ENCODE measurements around the gene RGL1. TPM values are rescaled to one million over a fixed set of nuclear protein-coding genes. Genes with fewer than 3 reads are reported as not detected.

The RGL1 gene
- total RNA-seq, 3 donors from 2014 or later (not counting 1 experiment from before 2014, with no cell fraction given) = 0.16 to 0.52 (median 0.40) TPM

GRCh38 chr1:183905508-183906113 is 100.7 kb downstream of the RGL1 start:
- H3K4me1 ChIP-seq (ENCODE audit: control insufficient read depth, insufficient read depth, low read length) = no peaks in the 10 kb centered on the region
- TF ChIP-seq CTCF (IDR thresholded peaks at IDR 0.05) = no peak
- intact Hi-C loops (cut with micrococcal nuclease) = no loop called here
- no peaks in the 10 kb centered on the region for H3K36me3 ChIP-seq (ENCODE audit: control insufficient read depth, insufficient read depth, low read length)
- H3K36me3 Mint-ChIP-seq = no peaks in the 10 kb centered on the region
- no peak for DNase-seq
- H3K27me3 Mint-ChIP-seq (ENCODE audit: low read depth in 2 of 2) = peaks cover 0 to 9% of the 10 kb centered on the region in 2 donors
- no peak overlapping the region for H3K27ac ChIP-seq (ENCODE audit: low read length)
- no peak overlapping the region for H3K27ac Mint-ChIP-seq
- H3K4me3 Mint-ChIP-seq = no peak overlapping the region
- no peaks in the 10 kb centered on the region for H3K4me1 Mint-ChIP-seq
- no peak for ATAC-seq
- no peaks in the 10 kb centered on the region for H3K9me3 ChIP-seq (ENCODE audit: control insufficient read depth, insufficient read depth, low read length)
- no peaks in the 10 kb centered on the region for H3K27me3 ChIP-seq (ENCODE audit: control insufficient read depth, insufficient read depth, low read length)
- no peak overlapping the region for H3K4me3 ChIP-seq (ENCODE audit: low read length)
- H3K9me3 Mint-ChIP-seq = no peaks in the 10 kb centered on the region
- WGBS (ENCODE audit: insufficient coverage) = over 99% methylated on average over 5 of the region's 6 CpGs

DNA sequence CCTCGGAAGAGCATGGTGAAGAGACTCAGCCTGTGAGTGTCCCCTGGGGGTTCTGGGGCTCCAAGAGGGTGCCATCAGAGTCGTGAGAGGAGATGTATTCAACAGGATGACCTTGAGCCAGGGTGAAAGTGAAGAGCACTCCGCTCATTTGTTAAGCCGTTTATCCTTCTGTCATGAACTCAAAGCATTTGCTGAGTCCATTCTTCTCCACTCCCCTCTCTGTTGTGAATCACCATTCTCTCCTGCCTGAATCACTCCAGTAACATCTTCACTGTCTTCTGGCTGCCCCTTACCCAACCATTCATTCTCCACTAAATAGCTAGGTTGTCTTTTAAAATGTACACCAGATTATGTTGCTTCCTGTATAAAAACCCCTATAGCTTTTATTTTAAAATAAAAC is 102.2 kb downstream of the RGL1 start:
- Histone ChIP-seq H3K36me3 (ENCODE audit: control insufficient read depth, insufficient read depth, low read length) (no peaks in the 10 kb centered on the region), H3K4me3 (ENCODE audit: low read length) (no peak overlapping the region), H3K9me3 (ENCODE audit: control insufficient read depth, insufficient read depth, low read length) (no peaks in the 10 kb centered on the region), H3K27me3 (ENCODE audit: control insufficient read depth, insufficient read depth, low read length) (no peaks in the 10 kb centered on the region), H3K27ac (ENCODE audit: low read length) (no peak overlapping the region), H3K4me1 (ENCODE audit: control insufficient read depth, insufficient read depth, low read length) (peaks cover 2% of the 10 kb centered on the region)
- no peak for TF ChIP-seq CTCF (IDR thresholded peaks at IDR 0.05)
- intact Hi-C loops (cut with micrococcal nuclease) = no loop called here
- peaks cover 0 to 9% of the 10 kb centered on the region in 2 donors for H3K27me3 Mint-ChIP-seq (ENCODE audit: low read depth in 2 of 2)
- no peak overlapping the region for H3K27ac Mint-ChIP-seq
- WGBS (ENCODE audit: insufficient coverage) = 94% methylated on average over 4 of the region's 4 CpGs
- no peak for ATAC-seq
- H3K9me3 Mint-ChIP-seq = no peaks in the 10 kb centered on the region
- no peak for DNase-seq
- H3K4me1 Mint-ChIP-seq = no peaks in the 10 kb centered on the region
- H3K4me3 Mint-ChIP-seq = no peak overlapping the region
- no peaks in the 10 kb centered on the region for H3K36me3 Mint-ChIP-seq

- 94% methylated on average over 4 of the region's 4 CpGs for WGBS (ENCODE audit: insufficient coverage)
- H3K27me3 ChIP-seq (ENCODE audit: control insufficient read depth, insufficient read depth, low read length) = no peaks in the 10 kb centered on the region
- H3K4me1 Mint-ChIP-seq = no peaks in the 10 kb centered on the region
- H3K4me3 Mint-ChIP-seq = no peak overlapping the region
- DNase-seq (no peak), ATAC-seq (no peak)
- no peaks in the 10 kb centered on the region for H3K36me3 Mint-ChIP-seq
- H3K27ac Mint-ChIP-seq = no peak overlapping the region
- no peaks in the 10 kb centered on the region for H3K9me3 ChIP-seq (ENCODE audit: control insufficient read depth, insufficient read depth, low read length)
- intact Hi-C loops (cut with micrococcal nuclease) = no loop called here
- no peaks in the 10 kb centered on the region for H3K36me3 ChIP-seq (ENCODE audit: control insufficient read depth, insufficient read depth, low read length)
- TF ChIP-seq CTCF (IDR thresholded peaks at IDR 0.05) = no peak
- no peaks in the 10 kb centered on the region for H3K9me3 Mint-ChIP-seq
- peaks cover 0 to 9% of the 10 kb centered on the region in 2 donors for H3K27me3 Mint-ChIP-seq (ENCODE audit: low read depth in 2 of 2)
- peaks cover 3% of the 10 kb centered on the region for H3K4me1 ChIP-seq (ENCODE audit: control insufficient read depth, insufficient read depth, low read length)
- H3K4me3 ChIP-seq (ENCODE audit: low read length) = no peak overlapping the region
- H3K27ac ChIP-seq (ENCODE audit: low read length) = no peak overlapping the region
These were observed 103.2 kb downstream of the RGL1 start for GRCh38 chr1:183908079-183908478.

GRCh38 chr1:183909672-183910071 is 104.8 kb downstream of the RGL1 start:
- Histone ChIP-seq H3K36me3 (ENCODE audit: control insufficient read depth, insufficient read depth, low read length) (no peaks in the 10 kb centered on the region), H3K9me3 (ENCODE audit: control insufficient read depth, insufficient read depth, low read length) (no peaks in the 10 kb centered on the region), H3K4me3 (ENCODE audit: low read length) (no peak overlapping the region), H3K27me3 (ENCODE audit: control insufficient read depth, insufficient read depth, low read length) (no peaks in the 10 kb centered on the region), H3K27ac (ENCODE audit: low read length) (no peak overlapping the region), H3K4me1 (ENCODE audit: control insufficient read depth, insufficient read depth, low read length) (peaks cover 3% of the 10 kb centered on the region)
- no peak for ATAC-seq
- Mint-ChIP-seq H3K4me1 (no peaks in the 10 kb centered on the region), H3K36me3 (no peaks in the 10 kb centered on the region), H3K27me3 (ENCODE audit: low read depth in 2 of 2) (peaks cover 0 to 11% of the 10 kb centered on the region in 2 donors), H3K4me3 (no peak overlapping the region), H3K9me3 (no peaks in the 10 kb centered on the region), H3K27ac (no peak overlapping the region)
- intact Hi-C loops (cut with micrococcal nuclease) = no loop called here
- WGBS (ENCODE audit: insufficient coverage) = 72% methylated on average over 4 of the region's 7 CpGs
- TF ChIP-seq CTCF (IDR thresholded peaks at IDR 0.05) = no peak
- DNase-seq = no peak

Data from natural killer cell (primary cell).